H1 (cell line): ENCODE measurements around the gene ZSCAN25. TPM values are rescaled to one million over a fixed set of nuclear protein-coding genes. Genes with fewer than 3 reads are reported as not detected.

Source experiments
- CTCF ChIA-PET: fragments of 300-600 bp; sonication (Branson Sonifier 250); formaldehyde crosslinking; loops from one replicate; lab custom pipeline; 2021; ENCODE audit not compliant: partially characterized antibody; lab: Charles Lee
- POLR2A ChIA-PET: fragments of 300-600 bp; sonication (Branson Sonifier 250); formaldehyde crosslinking; loops from one replicate; lab custom pipeline; 2021; ENCODE audit warnings: inconsistent platforms; ENCODE audit not compliant: partially characterized antibody; lab: Charles Lee
- DNase-seq, 2 experiments: peaks; one replicate each; pipeline versions ENCODE4 v3.0.0 to v3.0.0-alpha.2; 2010 to 2022; ENCODE audit warnings: low spot score in 2 of 2, low read depth in 1 of 2, mixed read lengths in 1 of 2
- FAIRE-seq: peaks from 2 replicates; lab custom pipeline; 2011; peaks lifted over from hg19 to GRCh38; lab: Jason Lieb, UNC
- H2AFZ ChIP-seq: 2 replicates; pipeline ENCODE4 v1.8.1; 2012; ENCODE audit warnings: low read length, inconsistent platforms
- H2AK5ac ChIP-seq: 2 replicates; pipeline ENCODE4 v1.6.1; 2013; ENCODE audit warnings: low read depth, low read length
- H2BK120ac ChIP-seq: replicated peaks from 2 replicates; pipeline ENCODE3; 2013; ENCODE audit warnings: low read depth, low read length, inconsistent platforms
- H2BK12ac ChIP-seq: 2 replicates; pipeline ENCODE4 v1.6.1; 2013; ENCODE audit warnings: low read depth, low read length
- H2BK15ac ChIP-seq: 2 replicates; pipeline ENCODE4 v1.6.1; 2013; ENCODE audit warnings: low read length
- H2BK20ac ChIP-seq: 2 replicates; pipeline ENCODE4 v1.6.1; 2013; ENCODE audit warnings: low read length
- H2BK5ac ChIP-seq: 2 replicates; pipeline ENCODE4 v1.6.1; 2013; ENCODE audit warnings: low read depth, low read length
- H3K14ac ChIP-seq: 2 replicates; pipeline ENCODE4 v1.6.1; 2013; ENCODE audit warnings: inconsistent platforms; ENCODE audit not compliant: insufficient read length
- H3K18ac ChIP-seq: 2 replicates; pipeline ENCODE4 v1.6.1; 2013; ENCODE audit warnings: low read length; ENCODE audit errors: extremely low read depth
- H3K23ac ChIP-seq: 2 replicates; pipeline ENCODE4 v1.6.1; 2013; ENCODE audit warnings: inconsistent platforms; ENCODE audit not compliant: insufficient read length
- H3K23me2 ChIP-seq: 2 replicates; pipeline ENCODE4 v1.6.1; 2013; ENCODE audit warnings: low read depth, low read length
- H3K27ac ChIP-seq: 2 replicates; pipeline ENCODE4 v1.6.1; 2011; ENCODE audit warnings: low read depth, low read length, inconsistent platforms
- H3K27me3 ChIP-seq, 4 experiments: replicated peaks in 1 of 4; 1 replicate in 1 of 4; 2 replicates in 3 of 4; pipeline versions ENCODE4 v1.6.1 to v1.8.1; 2011 to 2013; ENCODE audit warnings: low read length in 3 of 4, mild to moderate bottlenecking in 3 of 4, inconsistent platforms in 2 of 4, mixed read lengths in 2 of 4, moderate library complexity in 1 of 4; ENCODE audit not compliant: control insufficient read depth in 3 of 4, insufficient read depth in 3 of 4; ENCODE audit errors: extremely low read depth in 1 of 4
- H3K36me3 ChIP-seq, 4 experiments: 2 replicates each; pipeline versions ENCODE4 v1.6.1 to v1.8.1; 2011 to 2013; ENCODE audit warnings: mild to moderate bottlenecking in 4 of 4, low read length in 3 of 4, moderate library complexity in 2 of 4, control low read depth in 1 of 4, inconsistent platforms in 1 of 4; ENCODE audit not compliant: insufficient read depth in 4 of 4, control insufficient read depth in 2 of 4
- H3K4ac ChIP-seq: replicated peaks from 2 replicates; pipeline ENCODE3; 2013; ENCODE audit warnings: low read length, low read depth, mixed read lengths, inconsistent platforms; ENCODE audit not compliant: insufficient read length
- H3K4me1 ChIP-seq, 4 experiments: replicated peaks in 1 of 4; 1 replicate in 1 of 4; 2 replicates in 3 of 4; pipeline versions ENCODE4 v1.6.1 to v1.8.1; 2011 to 2013; ENCODE audit warnings: low read length in 3 of 4, inconsistent platforms in 2 of 4, mixed read lengths in 1 of 4; ENCODE audit not compliant: insufficient read depth in 4 of 4, control insufficient read depth in 3 of 4
- H3K4me2 ChIP-seq, 2 experiments: 2 replicates each; pipeline versions ENCODE4 v1.6.1 to v1.8.1; 2011 to 2013; ENCODE audit warnings: low read depth in 2 of 2, low read length in 2 of 2, control low read depth in 1 of 2, inconsistent platforms in 1 of 2, mild to moderate bottlenecking in 1 of 2; ENCODE audit not compliant: insufficient read depth in 1 of 2
- H3K4me3 ChIP-seq, 4 experiments: fragments of 200-600, 300-600 bp in 1 of 4; sonication (generic), shearing (Covaris generic), sonication (Bioruptor Twin) in 1 of 4; 2 replicates each; pipeline versions ENCODE4 v1.5.1 to v1.8.1; 2011 to 2016; ENCODE audit warnings: low read length in 4 of 4, low read depth in 3 of 4, control low read depth in 2 of 4, inconsistent platforms in 2 of 4, mild to moderate bottlenecking in 2 of 4, mixed read lengths in 1 of 4, moderate library complexity in 1 of 4; ENCODE audit not compliant: insufficient read depth in 2 of 4; ENCODE audit errors: extremely low read depth in 1 of 4
- H3K56ac ChIP-seq: replicated peaks from 2 replicates; pipeline ENCODE3; 2013; ENCODE audit warnings: low read depth, mild to moderate bottlenecking, mixed read lengths, low read length, inconsistent platforms; ENCODE audit not compliant: insufficient read length
- H3K79me1 ChIP-seq: 2 replicates; pipeline ENCODE4 v1.6.1; 2013; ENCODE audit warnings: low read depth, low read length, control low read depth
- H3K79me2 ChIP-seq, 2 experiments: 2 replicates each; pipeline versions ENCODE4 v1.6.1 to v1.8.1; 2012 to 2013; ENCODE audit warnings: low read length in 2 of 2, mild to moderate bottlenecking in 2 of 2, inconsistent platforms in 1 of 2; ENCODE audit not compliant: insufficient read depth in 2 of 2, control insufficient read depth in 1 of 2
- H3K9ac ChIP-seq, 4 experiments: replicated peaks in 1 of 4; 1 replicate in 1 of 4; 2 replicates in 3 of 4; pipeline versions ENCODE4 v1.6.1 to v1.8.1; 2011 to 2013; ENCODE audit warnings: low read depth in 3 of 4, low read length in 3 of 4, control low read depth in 2 of 4, mild to moderate bottlenecking in 2 of 4, moderate library complexity in 2 of 4, inconsistent platforms in 1 of 4; ENCODE audit errors: extremely low read depth in 1 of 4
- H3K9me3 ChIP-seq, 2 experiments: 2 replicates each; pipeline versions ENCODE4 v1.6.1 to v1.8.1; 2012 to 2013; ENCODE audit warnings: mild to moderate bottlenecking in 2 of 2, moderate library complexity in 2 of 2, control low read depth in 1 of 2, inconsistent platforms in 1 of 2, low read depth in 1 of 2, low read length in 1 of 2, mixed read lengths in 1 of 2; ENCODE audit not compliant: insufficient read depth in 2 of 2
- H4K20me1 ChIP-seq, 2 experiments: replicated peaks in 1 of 2; 2 replicates each; pipeline versions ENCODE3 to v1.8.1; 2011 to 2013; ENCODE audit warnings: inconsistent platforms in 2 of 2, low read length in 2 of 2, mild to moderate bottlenecking in 1 of 2; ENCODE audit not compliant: insufficient read depth in 2 of 2, control insufficient read depth in 1 of 2
- H4K5ac ChIP-seq: 2 replicates; pipeline ENCODE4 v1.6.1; 2013; ENCODE audit warnings: low read length, low read depth, mixed read lengths, inconsistent platforms; ENCODE audit not compliant: insufficient read length
- H4K8ac ChIP-seq: 2 replicates; pipeline ENCODE4 v1.8.0; 2013; ENCODE audit warnings: mild to moderate bottlenecking, moderate library complexity, low read length, inconsistent platforms; ENCODE audit not compliant: insufficient read depth; ENCODE audit errors: extremely low read depth
- H4K91ac ChIP-seq: replicated peaks from 2 replicates; pipeline ENCODE3; 2013; ENCODE audit warnings: low read length, mixed read lengths, inconsistent platforms; ENCODE audit not compliant: insufficient read length
- CBX8 ChIP-seq: fragments of 300-800, 300-1000 bp; sonication (generic); IDR thresholded peaks from 2 replicates; pipeline ENCODE4 v1.7.1; 2016; ENCODE audit warnings: low read depth, low read length, borderline replicate concordance
- CHD2 ChIP-seq: IDR thresholded peaks from 2 replicates; pipeline ENCODE4 v1.6.1; 2012; ENCODE audit warnings: low read length, improper control_type of control experiment
- KDM1A ChIP-seq: fragments of 200-600, 300-600 bp; sonication (generic); IDR thresholded peaks from 2 replicates; pipeline ENCODE4 v1.7.1; 2016; ENCODE audit warnings: mild to moderate bottlenecking, low read length, borderline replicate concordance
- MAFK ChIP-seq: IDR thresholded peaks from 2 replicates; pipeline ENCODE4 v1.6.1; 2012; ENCODE audit warnings: low read depth, mild to moderate bottlenecking, improper control_type of control experiment, low read length
- MAX ChIP-seq: IDR thresholded peaks from 2 replicates; pipeline ENCODE4 v1.6.1; 2012; ENCODE audit warnings: inconsistent platforms
- NRF1 ChIP-seq: IDR thresholded peaks from 2 replicates; pipeline ENCODE4 v1.6.1; 2011; ENCODE audit warnings: mild to moderate bottlenecking, low read depth, low read length, improper control_type of control experiment
- POLR2A ChIP-seq, 2 experiments: IDR thresholded peaks; 1 replicate in 1 of 2; 2 replicates in 1 of 2; pipeline ENCODE4 v1.6.1; 2011; ENCODE audit warnings: low read depth in 2 of 2, low read length in 2 of 2, mild to moderate bottlenecking in 2 of 2; ENCODE audit errors: control extremely low read depth in 1 of 2
- POU5F1 ChIP-seq: IDR thresholded peaks from 2 replicates; pipeline ENCODE4 v1.6.1; 2011; ENCODE audit warnings: low read depth, mild to moderate bottlenecking, low read length, moderate library complexity
- RXRA ChIP-seq: IDR thresholded peaks from 2 replicates; pipeline ENCODE4 v1.6.1; 2011; ENCODE audit warnings: low read depth, mild to moderate bottlenecking, low read length, moderate library complexity; ENCODE audit not compliant: insufficient read depth
- SAP30 ChIP-seq: fragments of 300-600 bp; sonication (generic); IDR thresholded peaks from 2 replicates; pipeline ENCODE4 v1.7.1; 2012; ENCODE audit warnings: low read length, moderate library complexity, mild to moderate bottlenecking, inconsistent platforms; ENCODE audit not compliant: insufficient read depth, insufficient replicate concordance
- SIRT6 ChIP-seq: IDR thresholded peaks from one replicate; pipeline ENCODE4 v1.7.1; 2012; ENCODE audit warnings: low read length, inconsistent platforms
- SP2 ChIP-seq: IDR thresholded peaks from 2 replicates; pipeline ENCODE4 v1.6.1; 2012; ENCODE audit warnings: mild to moderate bottlenecking, low read length, inconsistent platforms
- SRF ChIP-seq: IDR thresholded peaks from 2 replicates; pipeline ENCODE4 v1.6.1; 2011; ENCODE audit warnings: mild to moderate bottlenecking, low read depth, low read length, moderate library complexity
- TAF1 ChIP-seq: IDR thresholded peaks from 2 replicates; pipeline ENCODE4 v1.6.1; 2011; ENCODE audit warnings: mild to moderate bottlenecking, low read depth, low read length
- TAF7 ChIP-seq: optimal IDR thresholded peaks from 2 replicates; pipeline ENCODE3; 2011; ENCODE audit warnings: low read depth, mild to moderate bottlenecking, inconsistent platforms, low read length, moderate library complexity, borderline replicate concordance
- TBP ChIP-seq: IDR thresholded peaks from 2 replicates; pipeline ENCODE4 v1.6.1; 2011; ENCODE audit warnings: low read depth, low read length, improper control_type of control experiment
- WGBS, 2 experiments: shearing (Covaris generic) in 1 of 2; methylation state at CpG; one replicate each; pipeline versions ENCODE4 v1.1.6 to v1.1.7; 2013 to 2015; ENCODE audit warnings: low lambda C conversion rate in 2 of 2, mixed read lengths in 2 of 2, inconsistent platforms in 1 of 2, low coverage in 1 of 2, missing lambda C conversion rate in 1 of 2; ENCODE audit not compliant: insufficient replicate concordance in 2 of 2, insufficient coverage in 1 of 2, insufficient read length in 1 of 2; ENCODE audit errors: extremely low coverage in 1 of 2, missing lambda C conversion rate in 1 of 2; 5-methylcytosine and 5-hydroxymethylcytosine counted together
- polyA plus RNA-seq, 7 experiments: library from polyadenylated mRNA; depleted of rRNA in 3 of 7; stranded (reverse) in 5 of 7; unstranded in 2 of 7; fragments of >200 nt in 5 of 7; fragments of 200-250 nt in 2 of 7; gene quantifications; 1 replicate in 5 of 7; 2 replicates in 1 of 7; 4 replicates in 1 of 7; pipeline versions ENCODE4 v1.2.1 to v1.2.3, GENCODE V29; 2011 to 2013; ENCODE audit warnings: missing spikeins in 2 of 7, mixed read lengths in 2 of 7
- total RNA-seq: library from RNA; stranded (reverse); fragmentation: NEBNext Ultra II Directional; extraction: Animal tissue kit (Norgen Biotek cat#: 25700); gene quantifications from 2 replicates; pipeline ENCODE4 v1.2.1, GENCODE V29; 2021

Gene ZSCAN25
- total and polyA plus RNA-seq, 2 of the 8 experiments (the other 6 are each of a cell fraction or from before 2014, with no cell fraction given) = 10.1 to 18.6 TPM

GRCh38 chr7:99644431-99644830, 27.7 kb downstream of the ZSCAN25 start:
- Histone ChIP-seq H2BK120ac (no peak overlapping the region), H3K56ac (no peak overlapping the region), H3K4me2 (no peak overlapping the region), H2AFZ (no peak overlapping the region), H3K79me2 (no peaks in the 10 kb centered on the region), H3K14ac (no peak overlapping the region), H3K4me3 (no peak overlapping the region), H2AK5ac (no peak overlapping the region), H3K9ac (no peak overlapping the region), H3K79me1 (no peaks in the 10 kb centered on the region; the same call in 1 of the 2 replicates), H3K4ac (no peak overlapping the region), H2BK20ac (no peak overlapping the region), H3K36me3 (0 out of 8 replicates have a peak, but pooled peaks cover 0 to 3% (median 0%) of the 10 kb centered on the region in 4 experiments), H3K4me1 (peaks cover 0 to 2% (median under 1%) of the 10 kb centered on the region in 4 experiments; a peak in 3 of 7 replicates), H3K27ac (no peak overlapping the region), H4K91ac (no peak overlapping the region), H3K23ac (no peak overlapping the region), H2BK12ac (no peak overlapping the region), H3K27me3 (no peaks in the 10 kb centered on the region), H3K23me2 (no peaks in the 10 kb centered on the region), H4K8ac (no peak overlapping the region), H2BK5ac (no peak overlapping the region), H4K5ac (no peak overlapping the region), H4K20me1 (no peaks in the 10 kb centered on the region), H3K18ac (no peak overlapping the region), H3K9me3 (no peaks in the 10 kb centered on the region), H2BK15ac (no peak overlapping the region)
- WGBS, 2 experiments = 94% methylated on average over 3 of the region's 3 CpGs; no CpG with 5 or more reads in 1 of the 2 experiments
- ChIA-PET CTCF (interaction anchor here (0.6 kb wide), 1 partner anchor 269 kb away, joined by 4 read pairs; no protein-coding TSS in a partner anchor), POLR2A (no interaction called here)
- DNase-seq (no peak), FAIRE-seq (no peak)
- no peak for TF ChIP-seq POU5F1
- TF ChIP-seq MAFK = no peak
- no peak for TF ChIP-seq SIRT6
- TF ChIP-seq CHD2 = no peak
- no peak for TF ChIP-seq SRF
- TF ChIP-seq POLR2A (IDR thresholded peaks at IDR 0.05; ENCODE audit: control extremely low read depth in 1 of 2, low read depth in 2 of 2, low read length in 2 of 2) = no peak
- no peak for TF ChIP-seq SP2
- TF ChIP-seq NRF1 = no peak
- no peak for TF ChIP-seq MAX
- no peak for TF ChIP-seq TAF1
- TF ChIP-seq TBP = no peak
- TF ChIP-seq RXRA = no peak
- TF ChIP-seq TAF7 = no peak
- no peak for TF ChIP-seq KDM1A
- TF ChIP-seq SAP30 = no peak
- TF ChIP-seq CBX8 = no peak
